ENCODE measurements around the gene HEXIM2.

- TF ChIP-seq CTCF (IDR thresholded peaks at IDR 0.05) = no peak
- no peak for TF ChIP-seq POLR2AphosphoS5 (IDR thresholded peaks at IDR 0.05)
- TF ChIP-seq EP300 (IDR thresholded peaks at IDR 0.05) = no peak
Measured at GRCh38 chr17:45172541-45173286, 11.0 kb downstream of the HEXIM2 start.
